ENCODE measurements around the gene GK.

GRCh38 chrX:30637874-30638815, 15.1 kb upstream of the GK start:
- TF ChIP-seq HDGF (IDR thresholded peaks at IDR 0.05; ENCODE audit: borderline replicate concordance) = no peak
- TF ChIP-seq CTBP1 (IDR thresholded peaks at IDR 0.05; ENCODE audit: borderline replicate concordance) = no peak
- TF ChIP-seq SP1 (IDR thresholded peaks at IDR 0.05) = no peak
- no peak for TF ChIP-seq TARDBP (IDR thresholded peaks at IDR 0.05)
- no peak for TF ChIP-seq BHLHE40 (IDR thresholded peaks at IDR 0.05; ENCODE audit: borderline replicate concordance)
- TF ChIP-seq NFRKB (IDR thresholded peaks at IDR 0.05) = no peak

Measured in HEK293T (cell line).